ENCODE measurements around the gene NCOA1.

NCOA1 gene

DNA sequence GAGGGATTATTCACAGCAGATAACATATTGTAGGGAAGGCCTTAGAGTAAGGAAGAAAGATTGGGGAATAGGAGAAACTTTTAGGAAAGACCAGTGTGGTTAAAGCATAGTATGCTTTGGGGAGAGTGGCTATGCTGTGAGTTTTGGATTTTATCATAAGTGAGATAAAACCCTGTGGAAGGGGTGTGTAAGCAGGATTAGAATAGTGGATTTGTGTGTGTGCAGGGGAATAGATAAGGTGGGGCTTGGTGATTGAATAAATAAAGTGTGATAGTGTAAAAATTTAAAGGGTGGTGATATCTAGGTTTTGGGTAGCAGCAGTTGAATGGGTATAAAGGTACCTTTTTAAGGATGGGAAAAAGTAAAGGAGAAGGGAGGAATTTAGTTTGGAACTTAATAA, 137.7 kb downstream of the NCOA1 start:
- no peaks in the 10 kb centered on the region for H3K36me3 ChIP-seq (ENCODE audit: insufficient read depth, low read length)
- H3K4me1 ChIP-seq (ENCODE audit: insufficient read depth, low read length, severe bottlenecking): no peaks in the 10 kb centered on the region
- H3K4me2 ChIP-seq (ENCODE audit: low read length): no peak overlapping the region
- no peak overlapping the region for H3K27ac ChIP-seq (ENCODE audit: low read depth, low read length, poor library complexity, severe bottlenecking)
- no peaks in the 10 kb centered on the region for H3F3A ChIP-seq (ENCODE audit: insufficient read depth, low read length)
- no peaks in the 10 kb centered on the region for H3K9me2 ChIP-seq (ENCODE audit: low read depth, low read length)
- no peak overlapping the region for H3K9ac ChIP-seq (ENCODE audit: low read length)
- H3K79me2 ChIP-seq (ENCODE audit: insufficient read depth, low read length): no peaks in the 10 kb centered on the region
- no peak overlapping the region for H3K4me3 ChIP-seq (ENCODE audit: low read depth, low read length, poor library complexity, severe bottlenecking)
- H2AFZ ChIP-seq (ENCODE audit: low read length): no peak overlapping the region
- H4K20me1 ChIP-seq (ENCODE audit: insufficient read depth, low read length): no peaks in the 10 kb centered on the region
- TF ChIP-seq EZH2 (IDR thresholded peaks at IDR 0.05; ENCODE audit: borderline replicate concordance, low read length) (no peak), CTCF (IDR thresholded peaks at IDR 0.05; ENCODE audit: low read length) (no peak)
- no peaks in the 10 kb centered on the region for H3K9me3 ChIP-seq (ENCODE audit: low read length)
- H3K27me3 ChIP-seq (ENCODE audit: insufficient read depth, low read length): no peaks in the 10 kb centered on the region

GRCh38 chr2:24632172-24632571, 141.1 kb downstream of the NCOA1 start:
- H3K4me3 ChIP-seq (ENCODE audit: low read depth, low read length, poor library complexity, severe bottlenecking): no peak overlapping the region
- H3K9me2 ChIP-seq (ENCODE audit: low read depth, low read length): no peaks in the 10 kb centered on the region
- no peaks in the 10 kb centered on the region for H3F3A ChIP-seq (ENCODE audit: insufficient read depth, low read length)
- TF ChIP-seq CTCF (IDR thresholded peaks at IDR 0.05; ENCODE audit: low read length) (no peak), EZH2 (IDR thresholded peaks at IDR 0.05; ENCODE audit: borderline replicate concordance, low read length) (no peak)
- H2AFZ ChIP-seq (ENCODE audit: low read length): no peak overlapping the region
- no peak overlapping the region for H3K4me2 ChIP-seq (ENCODE audit: low read length)
- no peaks in the 10 kb centered on the region for H3K79me2 ChIP-seq (ENCODE audit: insufficient read depth, low read length)
- no peaks in the 10 kb centered on the region for H3K4me1 ChIP-seq (ENCODE audit: insufficient read depth, low read length, severe bottlenecking)
- no peak overlapping the region for H3K27ac ChIP-seq (ENCODE audit: low read depth, low read length, poor library complexity, severe bottlenecking)
- H3K9ac ChIP-seq (ENCODE audit: low read length): no peak overlapping the region
- no peaks in the 10 kb centered on the region for H3K36me3 ChIP-seq (ENCODE audit: insufficient read depth, low read length)
- no peaks in the 10 kb centered on the region for H3K27me3 ChIP-seq (ENCODE audit: insufficient read depth, low read length)
- no peaks in the 10 kb centered on the region for H3K9me3 ChIP-seq (ENCODE audit: low read length)
- no peaks in the 10 kb centered on the region for H4K20me1 ChIP-seq (ENCODE audit: insufficient read depth, low read length)

DNA sequence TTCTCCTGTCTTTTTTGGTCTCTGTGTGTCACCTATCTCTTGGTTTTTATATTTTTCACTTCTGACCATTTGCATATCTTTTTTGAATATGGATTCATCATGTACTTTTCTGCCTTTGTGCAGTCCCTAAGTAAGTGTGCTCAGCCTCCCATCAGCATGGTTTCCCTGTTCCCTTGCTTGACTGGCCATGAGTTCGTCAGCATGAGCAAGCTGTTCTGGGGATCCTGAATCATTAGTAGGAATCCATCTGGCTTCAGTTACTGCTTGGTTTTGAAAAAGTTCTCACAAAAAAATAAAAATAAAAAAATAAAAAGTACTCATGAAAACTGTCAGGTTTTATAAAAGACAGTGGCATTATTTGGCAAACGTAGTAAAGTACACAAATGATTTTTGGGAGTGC, 144.1 kb downstream of the NCOA1 start:
- Histone ChIP-seq H3K4me2 (ENCODE audit: low read length) (no peak overlapping the region), H3K9me3 (ENCODE audit: low read length) (no peaks in the 10 kb centered on the region), H4K20me1 (ENCODE audit: insufficient read depth, low read length) (no peaks in the 10 kb centered on the region), H3K27me3 (ENCODE audit: insufficient read depth, low read length) (no peaks in the 10 kb centered on the region), H3K4me3 (ENCODE audit: low read depth, low read length, poor library complexity, severe bottlenecking) (no peak overlapping the region), H3K4me1 (ENCODE audit: insufficient read depth, low read length, severe bottlenecking) (peaks cover 2% of the 10 kb centered on the region), H3K79me2 (ENCODE audit: insufficient read depth, low read length) (no peaks in the 10 kb centered on the region), H3K9ac (ENCODE audit: low read length) (no peak overlapping the region), H2AFZ (ENCODE audit: low read length) (no peak overlapping the region), H3K27ac (ENCODE audit: low read depth, low read length, poor library complexity, severe bottlenecking) (no peak overlapping the region), H3K36me3 (ENCODE audit: insufficient read depth, low read length) (no peaks in the 10 kb centered on the region), H3F3A (ENCODE audit: insufficient read depth, low read length) (no peaks in the 10 kb centered on the region), H3K9me2 (ENCODE audit: low read depth, low read length) (no peaks in the 10 kb centered on the region)
- TF ChIP-seq CTCF (IDR thresholded peaks at IDR 0.05; ENCODE audit: low read length): no peak
- no peak for TF ChIP-seq EZH2 (IDR thresholded peaks at IDR 0.05; ENCODE audit: borderline replicate concordance, low read length)
